Left colon (tissue), 2 donors: ENCODE data around the gene BUD13. TPM values are rescaled to one million over a fixed set of nuclear protein-coding genes. Genes with fewer than 3 reads are reported as not detected.

Experiments
- ATAC-seq: fragments of 200-7000 bp; cut with Tn5 transposase; one replicate; pipeline ENCODE4 v1.9.1; 2020; ENCODE audit warnings: mild to moderate bottlenecking, moderate library complexity
- DNase-seq, 2 donors: peaks; one replicate each; pipeline ENCODE4 v3.0.0-alpha.2; 2020
- intact Hi-C, 2 donors: fragments of 100-400 bp; cut with DNase I in 1 of 2; cut with micrococcal nuclease in 1 of 2; formaldehyde crosslinking; loops; one replicate each; pipeline versions ENCODE4 v1.11.2 to v1.14.0; 2022; cut with DNase I, micrococcal nuclease
- total RNA-seq, 2 donors: library from RNA; stranded (reverse); fragmentation: NEBNext Ultra II Directional; extraction: Animal tissue kit (Norgen Biotek cat#: 25700); gene quantifications; one replicate each; pipeline ENCODE4 v1.2.1, GENCODE V29; 2021
- donor health status: DM: no; HTN: no; CAD: no.
- donor health status: DM: yes; HTN: yes; CAD: no.

The BUD13 gene
- total RNA-seq, 2 donors from 2014 or later = 14.0 TPM

DNA sequence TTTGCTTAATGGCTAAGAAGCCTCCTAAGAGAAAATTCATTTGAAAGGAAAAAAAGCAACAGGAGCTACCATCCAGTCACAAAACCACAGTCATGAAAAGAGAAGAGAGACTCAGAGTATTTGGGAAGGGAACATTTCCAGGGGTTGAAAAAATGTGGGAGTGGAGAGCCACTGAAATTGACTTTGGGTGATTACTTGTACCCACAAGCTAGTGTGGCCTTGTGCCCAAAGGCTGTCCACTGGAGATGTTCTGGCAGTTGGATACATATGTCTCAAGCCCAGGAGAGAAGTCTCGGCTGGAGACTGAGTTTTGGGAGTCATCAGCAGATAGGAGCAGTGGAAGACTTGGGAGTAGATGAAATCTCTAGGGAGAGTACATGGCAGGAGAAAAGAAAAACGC lies 22.1 kb upstream of the BUD13 start:
- DNase-seq (no peak), ATAC-seq (no peak)
- intact Hi-C loops = loop anchor here (5.0 to 10.0 kb wide), 2 partner anchors 310 to 312 kb away; no protein-coding TSS in a partner anchor

DNA sequence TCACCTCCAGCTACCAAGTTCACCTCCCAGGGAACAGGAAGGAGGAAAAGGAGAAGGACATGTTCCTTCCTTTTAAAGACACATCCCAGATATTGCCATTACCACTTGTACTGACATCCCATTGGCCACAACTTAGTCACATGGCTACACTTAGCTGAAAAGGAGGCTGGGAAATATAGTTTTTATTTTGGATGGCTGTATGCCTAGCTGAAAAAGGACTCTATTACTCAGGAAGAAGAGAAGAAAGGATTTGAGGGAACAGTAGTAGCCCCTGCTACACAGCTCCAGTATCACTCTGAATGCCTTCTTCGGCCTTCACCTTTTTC lies 20.9 kb upstream of the BUD13 start:
- DNase-seq = no peak
- ATAC-seq = peak; percentile 53
- intact Hi-C loops = loop anchor here (5.0 to 10.0 kb wide), 2 partner anchors 311 to 314 kb away; no protein-coding TSS in a partner anchor

- intact Hi-C loops = loop anchor here (5.0 to 10.0 kb wide), 2 partner anchors 312 to 314 kb away; no protein-coding TSS in a partner anchor
- no peak for DNase-seq
- no peak for ATAC-seq
These were observed 20.3 kb upstream of the BUD13 start for GRCh38 chr11:116792869-116793771.

DNA sequence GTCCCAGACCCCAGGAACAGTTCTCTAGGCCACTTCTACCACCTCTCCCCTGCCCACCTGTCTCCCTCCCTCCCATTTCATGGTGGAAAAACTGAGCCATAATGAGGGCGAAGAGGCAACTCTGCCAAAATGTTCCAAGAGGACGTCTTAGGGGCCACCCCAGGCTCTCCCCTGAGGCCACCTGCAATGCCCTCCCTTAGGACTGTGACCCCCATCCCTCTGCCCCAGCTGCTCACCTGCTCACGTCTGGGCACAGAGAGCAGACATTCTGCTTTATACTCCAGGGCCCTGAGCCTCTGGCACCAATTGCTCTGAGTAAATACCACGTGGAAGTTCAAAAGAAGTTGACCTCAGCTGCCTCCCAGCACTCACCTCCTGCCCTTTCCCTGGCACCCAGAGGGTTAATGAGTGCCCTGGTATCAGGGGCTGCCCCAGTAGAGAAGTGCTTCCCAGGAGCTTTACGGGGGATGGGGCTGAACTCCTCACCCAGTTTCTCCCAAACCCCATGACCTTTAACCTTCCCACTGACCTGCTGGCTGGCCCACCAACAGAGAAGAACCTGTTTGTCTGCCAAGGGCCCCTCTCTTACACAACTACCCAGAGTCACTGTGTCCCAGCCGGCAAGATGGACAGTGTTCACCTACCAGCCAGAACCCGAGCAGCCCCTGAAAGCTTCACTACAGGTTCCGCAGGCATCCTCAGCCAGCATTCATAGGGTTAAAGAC lies 19.5 kb upstream of the BUD13 start:
- DNase-seq (no peak), ATAC-seq (no peak)
- intact Hi-C loops = loop anchor here (5.0 to 10.0 kb wide), 2 partner anchors 312 to 315 kb away; no protein-coding TSS in a partner anchor

GRCh38 chr11:116791813-116792143 lies 19.0 kb upstream of the BUD13 start, which contains the start of gene APOA5:
TSS of gene APOA5 (minus strand) at chr11:116791879. CDS start at chr11:116791860, 19 bp downstream.
- DNase-seq (no peak), ATAC-seq (no peak)
- intact Hi-C loops = loop anchor here (5.0 to 10.0 kb wide), 2 partner anchors 313 to 316 kb away; no protein-coding TSS in a partner anchor

DNA sequence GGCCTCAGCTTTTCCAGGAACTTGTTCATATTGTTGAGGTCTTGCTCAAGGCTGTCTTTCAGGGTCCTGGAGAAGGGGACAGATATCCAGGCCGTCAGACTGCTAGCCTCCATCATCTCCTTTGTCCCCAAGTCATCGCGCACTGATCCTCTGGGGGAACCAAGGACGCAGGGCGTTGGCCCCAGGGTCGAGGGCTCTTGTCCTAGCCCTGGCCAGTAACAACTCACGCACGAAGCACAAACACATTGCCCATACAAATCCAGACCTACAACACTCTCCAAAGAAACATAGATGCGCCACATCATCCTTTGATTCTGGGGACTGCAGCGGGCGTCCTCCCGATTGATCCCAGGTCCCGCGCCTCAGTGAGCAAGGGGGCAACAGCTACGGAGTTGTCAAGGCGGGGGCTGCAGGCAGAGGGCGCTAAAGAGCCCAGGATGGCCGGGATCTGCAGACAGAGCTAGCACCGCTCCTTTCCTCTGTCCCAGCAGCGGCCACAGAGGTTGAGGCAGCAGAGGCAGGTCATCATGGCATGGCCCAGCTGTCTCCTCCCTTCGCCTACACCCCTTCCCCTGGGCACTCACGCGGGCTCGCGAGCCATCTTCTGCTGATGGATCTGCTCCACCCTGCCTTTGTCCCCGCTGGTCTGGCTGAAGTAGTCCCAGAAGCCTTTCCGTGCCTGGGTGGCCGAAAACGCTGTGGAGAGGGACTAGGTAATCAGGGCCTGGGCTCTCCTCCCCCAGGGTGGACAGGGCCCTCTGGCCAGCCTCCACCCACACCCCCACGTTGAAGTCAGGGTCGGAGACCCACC lies 18.4 kb upstream of the BUD13 start:
- intact Hi-C loops = loop anchor here (5.0 to 10.0 kb wide), 2 partner anchors 314 to 316 kb away; no protein-coding TSS in a partner anchor
- DNase-seq (peak; percentile 58 to 82), ATAC-seq (peak; percentile 51)

GRCh38 chr11:116790167-116791001 lies 17.6 kb upstream of the BUD13 start:
- intact Hi-C loops = loop anchor here (5.0 to 10.0 kb wide), 2 partner anchors 314 to 317 kb away; no protein-coding TSS in a partner anchor
- ATAC-seq = no peak
- peak in 1 of 2 donors; percentile 8 for DNase-seq

- DNase-seq (no peak), ATAC-seq (no peak)
- intact Hi-C loops = no loop called here
These were observed 16.2 kb upstream of the BUD13 start for GRCh38 chr11:116788975-116789374.

DNA sequence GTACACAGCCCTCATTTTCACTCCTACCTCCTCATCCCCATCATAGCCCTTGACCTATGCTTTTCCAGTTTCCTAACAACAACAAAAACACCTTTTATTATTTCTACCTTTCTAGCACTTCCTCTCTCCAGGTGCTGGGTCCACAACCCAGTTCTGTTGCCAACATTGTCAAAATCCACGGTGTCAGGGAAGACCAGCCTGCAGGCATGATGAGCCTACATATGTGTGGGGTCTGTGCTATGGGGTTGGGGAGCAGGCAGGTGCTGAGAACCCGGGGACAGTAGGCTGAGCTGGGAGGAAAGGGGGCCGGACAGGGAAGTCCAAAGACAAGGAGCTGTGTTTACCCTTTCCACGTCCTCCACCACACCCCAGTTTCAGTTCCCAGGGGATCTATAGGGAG lies 15.7 kb upstream of the BUD13 start:
- DNase-seq = peak in 1 of 2 donors; percentile 10
- ATAC-seq = no peak
- intact Hi-C loops = no loop called here

DNA sequence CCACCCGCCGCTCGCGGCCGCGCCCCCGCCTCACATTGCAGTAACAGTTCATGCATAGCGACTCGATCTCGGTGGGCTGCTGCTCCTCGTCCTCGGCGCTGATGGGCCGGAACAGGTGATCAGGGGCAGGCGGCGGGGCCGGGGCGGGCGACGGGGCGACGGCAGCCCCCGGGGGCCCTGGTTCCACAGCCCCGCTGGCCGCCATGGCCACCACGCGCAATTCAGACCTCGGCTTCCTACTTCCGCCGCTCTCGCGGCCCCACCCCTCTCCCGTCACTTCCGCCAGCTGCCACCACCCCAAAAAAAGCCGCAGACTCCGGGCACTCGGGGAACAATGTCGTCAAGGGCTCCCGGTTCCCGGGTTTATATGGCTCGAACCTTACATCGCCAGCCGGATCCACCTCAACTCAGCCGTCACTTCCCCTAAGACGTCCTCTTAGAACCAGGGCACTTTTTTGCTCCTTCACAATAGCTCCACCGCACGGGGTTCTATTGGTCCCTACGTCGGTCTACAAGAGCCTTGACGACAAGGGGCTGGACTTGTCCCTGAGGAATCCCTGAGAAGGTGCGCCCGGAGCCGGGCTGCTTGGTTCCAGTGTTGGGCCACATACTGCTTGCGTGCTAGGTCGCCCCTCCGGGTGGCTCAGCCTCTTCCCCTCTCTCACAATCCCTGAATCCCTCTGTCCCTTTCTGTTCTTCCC lies 15.1 kb upstream of the BUD13 start, which contains the start of gene ZPR1:
Gene ZPR1, minus strand, starts transcription at position 238 of the 701 bp plus-strand sequence. Its CDS starts 33 bp downstream, at position 205.
- DNase-seq (peak; percentile 79 to 92), ATAC-seq (peak; percentile 90)
- intact Hi-C loops = no loop called here

- DNase-seq (no peak), ATAC-seq (peak; percentile 18)
- intact Hi-C loops = no loop called here
These were observed 14.6 kb upstream of the BUD13 start for GRCh38 chr11:116787436-116787785.

GRCh38 chr11:116786966-116787365 lies 14.2 kb upstream of the BUD13 start:
- ATAC-seq (no peak), DNase-seq (no peak)
- intact Hi-C loops = no loop called here

DNA sequence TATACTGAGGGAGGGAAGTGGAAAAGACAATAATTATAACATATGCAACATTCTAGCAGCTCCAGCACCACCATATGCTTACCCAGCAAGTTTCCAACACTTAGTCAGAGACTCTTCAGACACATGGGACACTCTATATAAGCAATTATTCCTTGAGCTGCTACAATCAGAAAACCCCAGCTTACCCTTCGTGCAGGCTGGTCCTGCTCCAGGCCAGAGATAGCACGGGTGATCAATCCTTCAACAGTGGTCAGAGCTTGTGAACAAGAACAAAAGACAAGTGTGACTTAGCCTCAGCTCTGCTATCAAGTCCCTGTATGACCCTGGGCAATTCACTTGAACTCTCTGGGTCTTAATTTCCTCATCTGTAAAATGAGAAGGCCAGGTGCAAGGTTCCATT lies 13.5 kb upstream of the BUD13 start:
- intact Hi-C loops = no loop called here
- DNase-seq (no peak), ATAC-seq (no peak)

DNA sequence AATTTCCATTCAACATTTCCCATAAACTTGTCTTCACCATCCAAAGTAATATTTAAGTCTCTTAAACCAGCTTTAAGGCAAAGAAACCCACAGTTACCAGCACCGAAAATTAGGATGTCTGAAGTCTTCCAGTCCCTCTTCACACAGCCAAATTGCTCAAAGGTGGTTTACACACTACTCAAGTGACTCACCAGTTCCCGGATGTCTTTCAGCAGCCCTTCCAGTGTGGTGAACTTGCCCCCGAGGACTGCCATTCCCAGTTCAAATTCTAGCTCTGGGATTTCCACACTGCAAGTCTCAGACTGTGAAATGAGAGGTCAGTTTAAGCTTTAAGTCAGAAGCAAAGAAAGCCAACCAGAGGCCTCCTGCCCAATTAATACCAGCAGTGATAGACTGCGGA lies 9.9 kb upstream of the BUD13 start:
- intact Hi-C loops = no loop called here
- ATAC-seq (no peak), DNase-seq (no peak)

DNA sequence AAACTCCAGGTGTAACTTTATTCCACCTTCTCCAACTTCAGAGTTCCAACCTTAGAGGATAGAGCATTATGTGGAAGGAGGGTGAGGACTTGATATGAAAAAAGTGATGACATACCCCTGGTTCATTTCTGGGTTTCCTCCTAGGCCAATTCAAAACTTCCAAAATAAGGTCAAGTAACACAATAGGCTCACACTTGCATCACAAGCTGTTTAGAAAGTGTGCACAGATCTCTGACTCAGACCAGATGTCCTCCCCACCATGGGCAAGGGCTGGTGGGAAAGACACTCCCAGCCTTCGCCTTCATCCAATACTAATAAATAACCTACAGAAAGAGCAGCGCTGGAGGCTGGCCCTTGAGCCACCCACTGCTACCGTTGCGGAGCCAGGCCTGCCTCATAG lies 5.8 kb upstream of the BUD13 start:
- ATAC-seq (no peak), DNase-seq (no peak)
- intact Hi-C loops = no loop called here

DNA sequence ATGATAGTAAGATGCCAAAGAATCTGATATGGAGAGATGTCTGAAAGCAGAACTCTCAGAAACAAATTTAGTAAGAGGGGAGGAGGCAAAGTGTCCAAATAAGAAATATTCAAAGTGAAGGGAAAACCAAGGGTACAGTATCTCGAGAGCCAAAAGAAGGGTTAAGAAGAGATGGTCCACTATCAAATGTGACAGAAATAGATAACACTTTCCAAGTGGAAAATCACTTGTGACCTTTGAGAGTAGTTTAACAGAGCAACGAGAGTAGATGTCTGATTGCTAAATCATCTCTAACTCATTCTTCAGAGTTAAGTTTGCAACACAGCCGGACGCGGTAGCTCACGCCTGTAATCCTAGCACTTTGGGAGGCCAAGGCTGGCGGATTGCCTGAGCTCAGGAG lies 4.3 kb upstream of the BUD13 start:
- DNase-seq (no peak), ATAC-seq (no peak)
- intact Hi-C loops = no loop called here

- DNase-seq = no peak
- no peak for ATAC-seq
- intact Hi-C loops = no loop called here
These were observed 3.8 kb upstream of the BUD13 start for GRCh38 chr11:116776522-116776984.
